HG03103 (cell line): ENCODE measurements around the gene KRTAP5-4.
"Not testable (repeated sequence)": the region's sequence is repeated elsewhere in the genome, so short reads cannot be mapped to it uniquely, and the experiment has no call there.

Experiments used
- ATAC-seq: cut with Tn5 transposase; IDR thresholded peaks from one replicate; pipeline ENCODE4 v1.9.1; 2021; ENCODE audit warnings: low read depth; ENCODE audit not compliant: unreplicated experiment

KRTAP5-4 gene

GRCh38 chr11:1653541-1654387 is 31.8 kb upstream of the KRTAP5-4 start:
- no peak for ATAC-seq

GRCh38 chr11:1652771-1653540 is 31.0 kb upstream of the KRTAP5-4 start:
- ATAC-seq = no peak

- no peak for ATAC-seq
Observed at GRCh38 chr11:1652442-1652770, 30.5 kb upstream of the KRTAP5-4 start.

GRCh38 chr11:1652026-1652425 is 30.1 kb upstream of the KRTAP5-4 start:
- ATAC-seq = no peak

GRCh38 chr11:1651411-1651980 is 29.6 kb upstream of the KRTAP5-4 start:
- no peak for ATAC-seq

- no peak for ATAC-seq
Observed at GRCh38 chr11:1650918-1651262, 29.0 kb upstream of the KRTAP5-4 start.

- ATAC-seq = no peak
Observed at GRCh38 chr11:1650034-1650917, 28.3 kb upstream of the KRTAP5-4 start.

GRCh38 chr11:1648653-1649420 is 26.9 kb upstream of the KRTAP5-4 start:
- ATAC-seq = no peak

- ATAC-seq = no peak
Observed at GRCh38 chr11:1647901-1648652, 26.1 kb upstream of the KRTAP5-4 start.

- not testable (repeated sequence) for ATAC-seq
Observed at GRCh38 chr11:1646540-1646939, 24.6 kb upstream of the KRTAP5-4 start.

- no peak for ATAC-seq
Observed at GRCh38 chr11:1645357-1645821, 23.5 kb upstream of the KRTAP5-4 start.

GRCh38 chr11:1644601-1645356 is 22.8 kb upstream of the KRTAP5-4 start:
- no peak for ATAC-seq

- ATAC-seq = no peak
Observed at GRCh38 chr11:1643146-1643690, 21.3 kb upstream of the KRTAP5-4 start.

- no peak for ATAC-seq
Observed at GRCh38 chr11:1642288-1643145, 20.6 kb upstream of the KRTAP5-4 start.

- no peak for ATAC-seq
Observed at GRCh38 chr11:1641096-1641495, 19.2 kb upstream of the KRTAP5-4 start.

GRCh38 chr11:1640076-1640946 is 18.4 kb upstream of the KRTAP5-4 start:
- no peak for ATAC-seq
